ENCODE data around the gene SDF2L1.

DNA sequence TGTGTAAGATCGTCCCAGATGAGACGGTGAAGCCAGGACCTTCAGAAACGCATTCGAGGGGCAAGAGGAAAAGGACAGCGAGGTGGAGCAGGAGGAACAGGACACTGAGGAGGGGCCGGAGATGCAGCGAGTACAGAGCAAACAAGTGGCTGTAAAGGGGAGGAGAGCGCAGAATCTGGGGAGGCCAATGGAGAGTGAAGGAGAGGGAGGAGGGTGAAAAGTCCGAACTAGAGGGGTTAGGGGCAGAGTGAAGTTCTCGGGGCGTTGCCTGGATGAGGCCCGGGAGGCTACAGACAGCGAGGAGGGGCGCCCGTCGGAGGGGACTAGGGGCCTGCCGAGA lies 14.9 kb downstream of the SDF2L1 start:
- TF ChIP-seq POLR2AphosphoS5 (IDR thresholded peaks at IDR 0.05) (no peak), POLR2A (IDR thresholded peaks at IDR 0.05) (no peak)
- TF ChIP-seq, protein P1, sequence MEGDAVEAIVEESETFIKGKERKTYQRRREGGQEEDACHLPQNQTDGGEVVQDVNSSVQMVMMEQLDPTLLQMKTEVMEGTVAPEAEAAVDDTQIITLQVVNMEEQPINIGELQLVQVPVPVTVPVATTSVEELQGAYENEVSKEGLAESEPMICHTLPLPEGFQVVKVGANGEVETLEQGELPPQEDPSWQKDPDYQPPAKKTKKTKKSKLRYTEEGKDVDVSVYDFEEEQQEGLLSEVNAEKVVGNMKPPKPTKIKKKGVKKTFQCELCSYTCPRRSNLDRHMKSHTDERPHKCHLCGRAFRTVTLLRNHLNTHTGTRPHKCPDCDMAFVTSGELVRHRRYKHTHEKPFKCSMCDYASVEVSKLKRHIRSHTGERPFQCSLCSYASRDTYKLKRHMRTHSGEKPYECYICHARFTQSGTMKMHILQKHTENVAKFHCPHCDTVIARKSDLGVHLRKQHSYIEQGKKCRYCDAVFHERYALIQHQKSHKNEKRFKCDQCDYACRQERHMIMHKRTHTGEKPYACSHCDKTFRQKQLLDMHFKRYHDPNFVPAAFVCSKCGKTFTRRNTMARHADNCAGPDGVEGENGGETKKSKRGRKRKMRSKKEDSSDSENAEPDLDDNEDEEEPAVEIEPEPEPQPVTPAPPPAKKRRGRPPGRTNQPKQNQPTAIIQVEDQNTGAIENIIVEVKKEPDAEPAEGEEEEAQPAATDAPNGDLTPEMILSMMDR (IDR thresholded peaks at IDR 0.05): no peak

Measured in prostate gland (tissue), 2 donors.